ENCODE data around the gene STK25. TPM values are rescaled to one million over a fixed set of nuclear protein-coding genes. Genes with fewer than 3 reads are reported as not detected.
"Not testable (repeated sequence)": the region's sequence is repeated elsewhere in the genome, so short reads cannot be mapped to it uniquely, and the experiment has no call there.

Gene STK25
- total RNA-seq, 1 donor from 2014 or later: 125 TPM

DNA sequence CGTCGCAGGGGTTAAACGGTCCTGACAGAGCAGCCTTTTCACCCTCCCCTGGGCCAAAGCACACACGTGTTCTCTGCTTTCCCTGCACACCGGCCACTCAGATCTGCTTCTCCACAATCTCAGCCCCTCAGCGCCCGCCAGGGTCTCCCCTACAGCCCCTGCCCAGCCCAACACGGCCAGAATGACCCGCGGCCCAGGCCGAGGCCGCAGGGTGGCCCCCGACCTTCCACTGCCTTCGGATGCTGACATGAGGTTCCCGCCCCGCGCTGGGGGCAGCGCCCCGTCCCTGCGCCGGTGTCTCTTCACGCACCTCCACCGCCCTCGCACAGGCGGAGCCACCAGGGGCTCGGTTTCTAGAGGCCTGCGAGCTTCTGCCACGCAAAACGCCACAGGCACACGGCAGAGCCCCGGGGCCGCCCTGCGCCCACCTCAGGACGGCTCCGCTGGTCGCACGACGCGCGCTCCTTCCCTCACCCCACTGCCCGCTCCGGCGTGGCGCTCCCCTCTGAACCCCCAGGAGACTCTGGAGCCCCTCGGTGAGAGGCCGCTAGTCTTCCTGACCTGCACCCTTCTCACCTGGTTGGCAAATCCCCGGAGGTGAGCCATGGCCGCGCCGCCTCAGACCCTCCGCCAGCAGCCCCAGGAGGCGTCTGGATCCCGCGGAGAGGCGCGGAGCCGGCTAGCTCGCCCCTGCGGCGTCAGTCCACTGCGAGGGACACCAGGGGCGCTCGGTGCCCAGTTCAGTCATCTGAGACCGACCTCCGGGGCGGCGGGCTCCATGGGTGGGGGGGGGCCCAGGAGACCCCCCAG is 749 bp downstream of the STK25 start:
- H3K27ac ChIP-seq: peak overlapping the region; percentile 93
- intact Hi-C loops (cut with DNase I): no loop called here
- peak overlapping the region; percentile 80 for H3K4me3 ChIP-seq
- DNase-seq: peak; percentile 76
- peaks cover 38% of the 10 kb centered on the region for H3K4me1 ChIP-seq
- H3K9me3 ChIP-seq: no peaks in the 10 kb centered on the region
- peak; percentile 58 to 64 for ATAC-seq
- no peaks in the 10 kb centered on the region for H3K27me3 ChIP-seq (ENCODE audit: low read depth)
- peaks cover 6% of the 10 kb centered on the region for H3K36me3 ChIP-seq
- TF ChIP-seq, protein P1, sequence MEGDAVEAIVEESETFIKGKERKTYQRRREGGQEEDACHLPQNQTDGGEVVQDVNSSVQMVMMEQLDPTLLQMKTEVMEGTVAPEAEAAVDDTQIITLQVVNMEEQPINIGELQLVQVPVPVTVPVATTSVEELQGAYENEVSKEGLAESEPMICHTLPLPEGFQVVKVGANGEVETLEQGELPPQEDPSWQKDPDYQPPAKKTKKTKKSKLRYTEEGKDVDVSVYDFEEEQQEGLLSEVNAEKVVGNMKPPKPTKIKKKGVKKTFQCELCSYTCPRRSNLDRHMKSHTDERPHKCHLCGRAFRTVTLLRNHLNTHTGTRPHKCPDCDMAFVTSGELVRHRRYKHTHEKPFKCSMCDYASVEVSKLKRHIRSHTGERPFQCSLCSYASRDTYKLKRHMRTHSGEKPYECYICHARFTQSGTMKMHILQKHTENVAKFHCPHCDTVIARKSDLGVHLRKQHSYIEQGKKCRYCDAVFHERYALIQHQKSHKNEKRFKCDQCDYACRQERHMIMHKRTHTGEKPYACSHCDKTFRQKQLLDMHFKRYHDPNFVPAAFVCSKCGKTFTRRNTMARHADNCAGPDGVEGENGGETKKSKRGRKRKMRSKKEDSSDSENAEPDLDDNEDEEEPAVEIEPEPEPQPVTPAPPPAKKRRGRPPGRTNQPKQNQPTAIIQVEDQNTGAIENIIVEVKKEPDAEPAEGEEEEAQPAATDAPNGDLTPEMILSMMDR (IDR thresholded peaks at IDR 0.05): no peak

DNA sequence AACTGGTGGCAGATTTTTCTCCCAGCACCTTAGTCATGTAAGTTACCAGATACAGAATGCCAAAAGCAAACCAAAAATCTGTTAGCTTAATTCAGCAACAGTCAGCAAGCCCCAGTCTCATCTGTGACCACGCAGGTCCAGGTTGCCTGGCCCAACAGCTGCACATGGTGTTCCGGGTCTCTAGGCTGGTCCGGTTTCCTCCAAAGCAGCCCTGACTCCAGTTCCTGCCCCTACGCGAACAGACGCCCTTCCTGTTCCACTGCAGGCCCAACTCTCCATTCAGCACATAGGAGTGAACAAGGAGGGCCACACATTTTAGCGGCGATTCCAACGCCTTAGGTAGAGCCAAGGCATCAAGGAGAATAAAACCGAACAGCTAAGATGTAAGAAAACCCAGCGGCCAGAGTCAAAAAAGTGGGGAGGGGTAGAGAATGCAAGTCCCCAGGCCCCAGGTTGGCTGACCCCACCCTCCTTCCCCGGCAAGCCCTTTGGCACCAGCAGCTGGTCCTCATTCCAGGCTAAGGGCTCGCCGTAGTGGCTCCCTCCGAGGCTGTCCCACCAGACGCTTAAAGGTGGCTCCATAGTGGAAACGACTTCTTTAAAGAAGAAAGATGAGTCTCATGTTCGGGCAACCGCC is 1.5 kb downstream of the STK25 start:
- DNase-seq: no peak
- intact Hi-C loops (cut with DNase I): no loop called here
- H3K27me3 ChIP-seq (ENCODE audit: low read depth): no peaks in the 10 kb centered on the region
- no peak for ATAC-seq
- H3K4me3 ChIP-seq: peak overlapping the region; percentile 80
- H3K27ac ChIP-seq: peak overlapping the region; percentile 93
- peaks cover 38% of the 10 kb centered on the region for H3K4me1 ChIP-seq
- TF ChIP-seq, protein P1 (IDR thresholded peaks at IDR 0.05): no peak
- peaks cover 7% of the 10 kb centered on the region for H3K36me3 ChIP-seq
- H3K9me3 ChIP-seq: no peaks in the 10 kb centered on the region

DNA sequence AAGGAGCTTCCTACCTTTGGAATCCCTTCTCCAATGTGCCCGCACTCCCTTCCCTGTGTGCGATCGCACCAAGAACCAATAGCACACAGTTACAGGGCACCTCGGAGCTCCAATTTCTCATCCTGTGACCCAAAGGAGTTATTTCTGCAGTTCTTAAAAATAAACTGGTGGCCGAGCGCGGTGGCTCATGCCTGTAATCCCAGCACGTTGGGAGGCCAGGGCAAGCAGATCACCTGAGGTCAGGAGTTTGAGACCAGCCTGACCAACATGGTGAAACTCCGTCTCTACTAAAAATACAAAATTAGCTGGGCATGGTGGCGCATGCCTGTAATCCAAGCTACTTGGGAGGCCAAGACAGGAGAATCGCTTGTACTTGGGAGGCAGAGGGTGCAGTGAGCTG is 2.1 kb downstream of the STK25 start:
- H3K9me3 ChIP-seq; intact Hi-C loops (cut with DNase I); DNase-seq; ATAC-seq; H3K27me3 ChIP-seq (ENCODE audit: low read depth): not testable (repeated sequence)
- Histone ChIP-seq H3K36me3 (peaks cover 13% of the 10 kb centered on the region), H3K4me1 (peaks cover 38% of the 10 kb centered on the region), H3K4me3 (peak overlapping the region; percentile 80), H3K27ac (peak overlapping the region; percentile 93)

DNA sequence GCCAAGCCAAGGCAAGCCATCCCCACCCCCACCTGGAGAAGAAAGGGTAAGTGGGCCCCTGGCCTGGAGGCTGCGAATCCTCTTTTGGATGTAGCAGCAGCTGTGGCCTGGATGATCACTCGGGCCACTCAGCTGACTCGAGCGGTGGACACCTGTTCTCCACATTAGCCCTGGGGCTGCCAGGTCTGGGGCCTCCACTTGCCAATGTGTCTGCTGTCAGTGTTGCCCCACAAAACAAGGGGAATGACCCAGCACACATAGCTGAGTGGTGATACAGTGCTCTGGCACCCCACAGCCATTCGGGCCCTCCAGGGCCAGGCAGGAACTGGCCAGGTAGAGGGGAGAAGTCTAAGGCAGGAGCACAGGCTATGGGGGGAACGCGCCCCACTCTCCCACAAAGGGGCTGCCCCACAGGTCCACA is 2.6 kb downstream of the STK25 start:
- Histone ChIP-seq H3K27ac (no peak overlapping the region), H3K4me3 (no peak overlapping the region), H3K9me3 (no peaks in the 10 kb centered on the region), H3K27me3 (ENCODE audit: low read depth) (no peaks in the 10 kb centered on the region), H3K4me1 (peaks cover 38% of the 10 kb centered on the region), H3K36me3 (peaks cover 18% of the 10 kb centered on the region)
- no peak for DNase-seq
- TF ChIP-seq, protein P1 (IDR thresholded peaks at IDR 0.05): no peak
- ATAC-seq: no peak
- intact Hi-C loops (cut with DNase I): no loop called here

DNA sequence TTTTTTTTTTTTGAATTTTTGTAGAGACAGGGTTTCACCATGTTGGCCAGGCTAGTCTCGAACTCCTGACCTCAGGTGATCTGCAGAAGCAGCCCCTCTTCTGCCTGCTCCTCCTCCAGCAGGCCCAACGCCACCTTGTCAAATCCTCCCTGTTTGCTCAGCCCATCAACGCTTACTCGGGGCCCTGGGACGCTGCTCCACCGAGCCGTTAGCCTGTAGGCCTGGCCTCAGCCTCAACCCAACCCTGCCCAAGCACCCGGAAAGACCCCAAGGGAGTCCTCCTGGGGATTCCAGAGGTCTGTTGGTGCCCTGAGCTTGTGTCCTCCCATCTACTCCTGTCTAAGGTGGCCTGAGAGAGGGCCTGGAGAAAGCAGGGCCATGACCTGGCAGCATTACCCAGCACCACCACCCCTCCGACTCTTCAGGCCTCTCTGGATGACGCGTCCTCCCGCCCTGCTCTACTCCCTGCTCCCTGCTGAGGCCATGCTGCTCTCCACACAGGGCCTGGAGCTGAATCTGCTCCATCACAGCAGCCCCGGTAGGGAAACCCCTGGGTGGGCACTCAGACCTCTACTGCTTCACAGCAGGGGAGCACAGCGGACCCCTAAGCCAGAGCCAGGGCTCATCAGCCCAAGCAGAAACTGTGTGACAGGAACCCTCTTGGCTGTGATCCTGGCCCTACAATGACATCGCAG is 3.2 kb downstream of the STK25 start:
- peaks cover 22% of the 10 kb centered on the region for H3K36me3 ChIP-seq
- no peaks in the 10 kb centered on the region for H3K9me3 ChIP-seq
- H3K27me3 ChIP-seq (ENCODE audit: low read depth): no peaks in the 10 kb centered on the region
- TF ChIP-seq, protein P1 (IDR thresholded peaks at IDR 0.05): no peak
- DNase-seq: no peak
- H3K4me3 ChIP-seq: no peak overlapping the region
- peaks cover 38% of the 10 kb centered on the region for H3K4me1 ChIP-seq
- no peak overlapping the region for H3K27ac ChIP-seq
- no peak for ATAC-seq
- intact Hi-C loops (cut with DNase I): no loop called here
